ENCODE results near the gene PARD6G.
"Not testable (repeated sequence)": the region's sequence is repeated elsewhere in the genome, so short reads cannot be mapped to it uniquely, and the experiment has no call there.

PARD6G gene

DNA sequence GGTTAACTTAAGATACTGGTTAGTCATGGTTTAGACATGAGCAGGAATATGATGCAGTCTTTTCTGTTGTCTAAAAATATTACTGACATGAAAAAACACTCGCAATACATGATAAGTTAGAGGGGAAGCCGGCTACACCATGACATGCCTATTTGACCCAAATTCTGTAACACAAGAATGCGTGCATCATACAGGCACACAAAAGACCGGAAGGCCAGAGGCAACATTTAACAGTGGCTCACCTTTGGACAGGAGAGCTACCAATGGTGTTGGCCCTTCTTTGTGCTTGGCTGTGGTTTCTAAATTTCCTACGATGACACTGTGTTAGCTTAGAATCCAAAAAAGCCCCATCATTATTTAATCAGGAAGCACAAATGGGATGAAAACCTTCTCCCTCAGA, 4.1 kb downstream of the PARD6G start:
- Histone ChIP-seq H3K4me3 (ENCODE audit: low read length) (no peak overlapping the region), H3K23ac (ENCODE audit: low read length) (no peak overlapping the region), H2BK5ac (ENCODE audit: low read length) (no peak overlapping the region), H3K79me1 (ENCODE audit: low read length) (peaks cover 3% of the 10 kb centered on the region), H2AK5ac (ENCODE audit: low read length) (no peak overlapping the region), H3K27ac (ENCODE audit: low read depth, low read length) (no peak overlapping the region), H3K9ac (ENCODE audit: low read length) (no peak overlapping the region), H3K4me2 (ENCODE audit: low read length) (no peak overlapping the region), H2BK120ac (ENCODE audit: low read depth, low read length) (no peak overlapping the region), H3K79me2 (ENCODE audit: control insufficient read depth, insufficient read depth, low read length) (no peaks in the 10 kb centered on the region), H4K8ac (ENCODE audit: low read depth, low read length) (no peak overlapping the region), H2BK15ac (replicated peaks; ENCODE audit: low read depth) (no peak overlapping the region), H3K27me3 (ENCODE audit: insufficient read depth, low read length, poor library complexity) (no peaks in the 10 kb centered on the region), H3K18ac (ENCODE audit: low read length) (no peak overlapping the region), H4K5ac (ENCODE audit: low read length) (no peak overlapping the region), H3K4me1 (ENCODE audit: control insufficient read depth, low read depth, low read length) (no peaks in the 10 kb centered on the region), H3K4ac (ENCODE audit: low read depth, low read length) (no peak overlapping the region), H3K36me3 (ENCODE audit: control insufficient read depth, insufficient read depth, low read length) (no peaks in the 10 kb centered on the region), H3K56ac (ENCODE audit: low read length) (no peak overlapping the region)
- no peak for DNase-seq
- no CpG with 5 or more reads among the region's 5 CpGs for WGBS (ENCODE audit: extremely low coverage, insufficient coverage, low lambda C conversion rate)

- no peak overlapping the region for H3K56ac ChIP-seq (ENCODE audit: low read length)
- no peak overlapping the region for H2AK5ac ChIP-seq (ENCODE audit: low read length)
- H3K79me1 ChIP-seq (ENCODE audit: low read length): peaks cover 3% of the 10 kb centered on the region
- H3K36me3 ChIP-seq (ENCODE audit: control insufficient read depth, insufficient read depth, low read length): no peaks in the 10 kb centered on the region
- no peak for DNase-seq
- H4K8ac ChIP-seq (ENCODE audit: low read depth, low read length): no peak overlapping the region
- no peak overlapping the region for H3K4ac ChIP-seq (ENCODE audit: low read depth, low read length)
- H3K79me2 ChIP-seq (ENCODE audit: control insufficient read depth, insufficient read depth, low read length): no peaks in the 10 kb centered on the region
- no peak overlapping the region for H3K4me2 ChIP-seq (ENCODE audit: low read length)
- no peak overlapping the region for H3K27ac ChIP-seq (ENCODE audit: low read depth, low read length)
- H2BK120ac ChIP-seq (ENCODE audit: low read depth, low read length): no peak overlapping the region
- H3K23ac ChIP-seq (ENCODE audit: low read length): no peak overlapping the region
- H2BK15ac ChIP-seq (replicated peaks; ENCODE audit: low read depth): no peak overlapping the region
- no peak overlapping the region for H3K9ac ChIP-seq (ENCODE audit: low read length)
- H3K27me3 ChIP-seq (ENCODE audit: insufficient read depth, low read length, poor library complexity): no peaks in the 10 kb centered on the region
- H3K4me1 ChIP-seq (ENCODE audit: control insufficient read depth, low read depth, low read length): no peaks in the 10 kb centered on the region
- H2BK5ac ChIP-seq (ENCODE audit: low read length): no peak overlapping the region
- no peak overlapping the region for H3K18ac ChIP-seq (ENCODE audit: low read length)
- H3K4me3 ChIP-seq (ENCODE audit: low read length): no peak overlapping the region
- no peak overlapping the region for H4K5ac ChIP-seq (ENCODE audit: low read length)
- no CpG with 5 or more reads among the region's 7 CpGs for WGBS (ENCODE audit: extremely low coverage, insufficient coverage, low lambda C conversion rate)
These were observed 5.2 kb downstream of the PARD6G start for GRCh38 chr18:80241919-80242777.

DNA sequence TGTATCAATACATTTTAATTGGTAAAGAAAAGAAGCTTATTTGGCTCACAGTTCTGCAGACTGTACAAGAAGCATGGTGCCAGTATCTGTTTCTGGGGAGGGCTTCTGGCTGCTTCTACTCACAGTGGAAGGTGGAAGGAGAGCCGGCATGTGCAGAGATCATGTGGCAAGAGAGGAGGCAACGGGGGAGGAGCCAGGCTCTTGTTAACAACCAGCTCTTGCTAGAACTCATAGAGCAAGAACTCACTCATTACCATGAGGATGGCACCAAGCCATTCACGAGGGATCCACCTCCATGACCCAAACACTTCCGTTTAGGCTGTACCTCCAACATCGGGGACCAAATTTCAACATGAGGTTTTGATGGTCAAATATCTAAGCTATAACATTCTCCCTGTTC, 7.5 kb downstream of the PARD6G start:
- H3K56ac ChIP-seq (ENCODE audit: low read length): no peak overlapping the region
- no peak overlapping the region for H2AK5ac ChIP-seq (ENCODE audit: low read length)
- H3K4me3 ChIP-seq (ENCODE audit: low read length): no peak overlapping the region
- H3K27me3 ChIP-seq (ENCODE audit: insufficient read depth, low read length, poor library complexity): no peaks in the 10 kb centered on the region
- no peak overlapping the region for H3K4ac ChIP-seq (ENCODE audit: low read depth, low read length)
- no peak overlapping the region for H4K8ac ChIP-seq (ENCODE audit: low read depth, low read length)
- H3K79me1 ChIP-seq (ENCODE audit: low read length): peaks cover 3% of the 10 kb centered on the region
- no peak overlapping the region for H4K5ac ChIP-seq (ENCODE audit: low read length)
- no peak overlapping the region for H3K4me2 ChIP-seq (ENCODE audit: low read length)
- WGBS (ENCODE audit: extremely low coverage, insufficient coverage, low lambda C conversion rate): no CpG with 5 or more reads among the region's 5 CpGs
- no peak overlapping the region for H3K23ac ChIP-seq (ENCODE audit: low read length)
- H3K27ac ChIP-seq (ENCODE audit: low read depth, low read length): no peak overlapping the region
- no peak overlapping the region for H3K9ac ChIP-seq (ENCODE audit: low read length)
- H2BK120ac ChIP-seq (ENCODE audit: low read depth, low read length): no peak overlapping the region
- H3K79me2 ChIP-seq (ENCODE audit: control insufficient read depth, insufficient read depth, low read length): no peaks in the 10 kb centered on the region
- H3K4me1 ChIP-seq (ENCODE audit: control insufficient read depth, low read depth, low read length): no peaks in the 10 kb centered on the region
- H2BK5ac ChIP-seq (ENCODE audit: low read length): no peak overlapping the region
- no peak overlapping the region for H2BK15ac ChIP-seq (replicated peaks; ENCODE audit: low read depth)
- no peak overlapping the region for H3K18ac ChIP-seq (ENCODE audit: low read length)
- no peak for DNase-seq
- no peaks in the 10 kb centered on the region for H3K36me3 ChIP-seq (ENCODE audit: control insufficient read depth, insufficient read depth, low read length)

DNA sequence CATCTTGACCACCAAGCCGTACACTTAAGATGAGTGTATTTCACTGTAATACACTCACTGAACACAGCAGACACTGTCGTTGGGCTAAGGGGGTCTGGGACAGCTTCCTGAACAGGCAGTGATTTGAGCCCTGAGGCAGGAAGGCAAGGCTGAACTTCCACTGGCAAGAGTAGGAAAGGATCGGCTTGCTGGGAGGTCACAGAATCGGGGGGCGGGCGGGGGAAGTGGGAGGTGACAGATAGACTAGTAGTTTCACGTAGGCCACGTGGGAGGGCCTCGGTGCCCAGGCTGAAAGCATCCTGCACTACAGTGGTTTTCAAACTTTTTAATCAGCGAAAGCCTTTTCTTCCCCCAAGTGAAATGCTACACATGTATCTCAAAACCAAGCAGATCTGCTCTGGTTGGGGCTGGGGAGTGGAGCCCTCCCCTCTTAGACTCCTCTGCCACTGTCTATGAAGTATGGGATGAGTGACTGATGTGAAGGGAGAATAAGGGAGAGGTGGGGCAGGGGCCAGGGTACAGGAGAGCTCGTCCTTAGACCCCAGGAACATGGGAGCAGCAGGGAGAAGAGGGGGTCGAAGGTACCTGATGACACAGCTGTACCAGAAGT, 8.6 kb downstream of the PARD6G start:
- Histone ChIP-seq H3K23ac (ENCODE audit: low read length) (no peak overlapping the region), H3K36me3 (ENCODE audit: control insufficient read depth, insufficient read depth, low read length) (no peaks in the 10 kb centered on the region), H2BK15ac (replicated peaks; ENCODE audit: low read depth) (no peak overlapping the region), H2BK120ac (ENCODE audit: low read depth, low read length) (no peak overlapping the region), H3K27me3 (ENCODE audit: insufficient read depth, low read length, poor library complexity) (no peaks in the 10 kb centered on the region), H4K5ac (ENCODE audit: low read length) (no peak overlapping the region), H3K4me1 (ENCODE audit: control insufficient read depth, low read depth, low read length) (no peaks in the 10 kb centered on the region), H3K79me2 (ENCODE audit: control insufficient read depth, insufficient read depth, low read length) (no peaks in the 10 kb centered on the region), H3K4me2 (ENCODE audit: low read length) (no peak overlapping the region), H3K79me1 (ENCODE audit: low read length) (peaks cover 1% of the 10 kb centered on the region), H3K4me3 (ENCODE audit: low read length) (no peak overlapping the region), H3K18ac (ENCODE audit: low read length) (no peak overlapping the region), H2BK5ac (ENCODE audit: low read length) (no peak overlapping the region), H3K4ac (ENCODE audit: low read depth, low read length) (no peak overlapping the region), H3K9ac (ENCODE audit: low read length) (no peak overlapping the region), H3K27ac (ENCODE audit: low read depth, low read length) (no peak overlapping the region), H3K56ac (ENCODE audit: low read length) (no peak overlapping the region), H4K8ac (ENCODE audit: low read depth, low read length) (no peak overlapping the region), H2AK5ac (ENCODE audit: low read length) (no peak overlapping the region)
- DNase-seq: no peak
- WGBS (ENCODE audit: extremely low coverage, insufficient coverage, low lambda C conversion rate): no CpG with 5 or more reads among the region's 12 CpGs

DNA sequence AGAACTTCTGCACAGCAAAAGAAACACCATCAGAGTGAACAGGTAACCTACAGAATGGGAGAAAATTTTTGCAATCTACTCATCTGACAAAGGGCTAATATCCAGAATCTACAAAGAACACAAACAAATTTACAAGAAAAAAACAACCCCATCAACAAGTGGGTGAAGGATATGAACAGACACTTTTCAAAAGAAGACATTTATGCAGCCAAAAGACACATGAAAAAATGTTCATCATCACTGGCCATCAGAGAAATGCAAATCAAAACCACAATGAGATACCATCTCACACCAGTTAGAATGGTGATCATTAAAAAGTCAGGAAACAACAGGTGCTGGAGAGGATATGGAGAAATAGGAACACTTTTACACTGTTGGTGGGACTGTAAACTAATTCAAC, 9.8 kb downstream of the PARD6G start:
- not testable (repeated sequence) for H3K27me3 ChIP-seq (ENCODE audit: insufficient read depth, low read length, poor library complexity); H3K18ac ChIP-seq (ENCODE audit: low read length); H2BK5ac ChIP-seq (ENCODE audit: low read length); H2BK15ac ChIP-seq (replicated peaks; ENCODE audit: low read depth); H4K5ac ChIP-seq (ENCODE audit: low read length); H3K56ac ChIP-seq (ENCODE audit: low read length); H3K4me2 ChIP-seq (ENCODE audit: low read length); H3K36me3 ChIP-seq (ENCODE audit: control insufficient read depth, insufficient read depth, low read length); H3K4ac ChIP-seq (ENCODE audit: low read depth, low read length); H2BK120ac ChIP-seq (ENCODE audit: low read depth, low read length); H3K9ac ChIP-seq (ENCODE audit: low read length); DNase-seq; H3K4me3 ChIP-seq (ENCODE audit: low read length); H3K27ac ChIP-seq (ENCODE audit: low read depth, low read length); H3K79me2 ChIP-seq (ENCODE audit: control insufficient read depth, insufficient read depth, low read length); H4K8ac ChIP-seq (ENCODE audit: low read depth, low read length); H3K4me1 ChIP-seq (ENCODE audit: control insufficient read depth, low read depth, low read length); H2AK5ac ChIP-seq (ENCODE audit: low read length); H3K79me1 ChIP-seq (ENCODE audit: low read length); H3K23ac ChIP-seq (ENCODE audit: low read length)
